Endothelial cell of umbilical vein (primary cell): ENCODE results near the gene SREBF1. TPM values are rescaled to one million over a fixed set of nuclear protein-coding genes. Genes with fewer than 3 reads are reported as not detected.

Experiments
- BruUV-seq: library from RNA; stranded (reverse); fragments of 400-500 nt; replicated peaks from 2 replicates; lab custom pipeline; 2021; lab: Mats Ljungman, UMichigan
- CTCF ChIA-PET: fragments of 300-600, 350-600 bp; sonication (Branson Sonifier 250); formaldehyde crosslinking; loops from one replicate; lab custom pipeline; 2021; ENCODE audit warnings: antibody characterized with exemption, inconsistent platforms; lab: Charles Lee
- POLR2A ChIA-PET: fragments of 300-600, 350-600 bp; sonication (Branson Sonifier 250); formaldehyde crosslinking; loops from one replicate; lab custom pipeline; 2021; ENCODE audit warnings: antibody characterized with exemption, inconsistent platforms; lab: Charles Lee
- DNase-seq: peaks from one replicate; pipeline ENCODE4 v3.0.0-alpha.2; 2011; ENCODE audit warnings: low read depth, low spot score
- FAIRE-seq: peaks from 2 replicates; lab custom pipeline; 2011; peaks lifted over from hg19 to GRCh38; lab: Jason Lieb, UNC
- H2AFZ ChIP-seq: 2 replicates; pipeline ENCODE4 v1.6.0; 2012; ENCODE audit warnings: low read depth, low read length, control low read depth, inconsistent platforms
- H3K27ac ChIP-seq: 2 replicates; pipeline ENCODE4 v1.5.1; 2011; ENCODE audit warnings: low read depth, mild to moderate bottlenecking, control low read depth, low read length, moderate library complexity; ENCODE audit not compliant: insufficient read depth
- H3K27me3 ChIP-seq, 2 experiments: 2 replicates each; pipeline versions ENCODE4 v1.6.0 to v1.6.1; 2011; ENCODE audit warnings: low read length in 2 of 2, mixed read lengths in 1 of 2; ENCODE audit not compliant: control insufficient read depth in 2 of 2, insufficient read depth in 2 of 2
- H3K36me3 ChIP-seq, 2 experiments: 2 replicates in 1 of 2; 3 replicates in 1 of 2; pipeline ENCODE4 v1.5.1; 2011; ENCODE audit warnings: low read length in 2 of 2, mild to moderate bottlenecking in 1 of 2, moderate library complexity in 1 of 2; ENCODE audit not compliant: control insufficient read depth in 2 of 2, insufficient read depth in 2 of 2; ENCODE audit errors: extremely low read depth in 1 of 2
- H3K4me1 ChIP-seq: 3 replicates; pipeline ENCODE4 v1.5.1; 2011; ENCODE audit warnings: mild to moderate bottlenecking, low read length; ENCODE audit not compliant: control insufficient read depth, insufficient read depth; ENCODE audit errors: extremely low read depth
- H3K4me2 ChIP-seq: 2 replicates; pipeline ENCODE4 v1.6.1; 2011; ENCODE audit warnings: low read length, control low read depth, mixed read lengths; ENCODE audit not compliant: insufficient read depth
- H3K4me3 ChIP-seq, 3 experiments: fragments of 200-600 bp in 1 of 3; sonication (generic), shearing (Covaris generic) in 1 of 3; replicated peaks in 1 of 3; 2 replicates each; pipeline ENCODE4 v1.5.1; 2011 to 2016; ENCODE audit warnings: control low read depth in 3 of 3, low read length in 3 of 3, mild to moderate bottlenecking in 2 of 3, inconsistent platforms in 1 of 3, low read depth in 1 of 3, moderate library complexity in 1 of 3; ENCODE audit not compliant: insufficient read depth in 1 of 3
- H3K79me2 ChIP-seq: 2 replicates; pipeline ENCODE4 v1.6.0; 2012; ENCODE audit warnings: low read length, inconsistent platforms; ENCODE audit not compliant: control insufficient read depth, insufficient read depth
- H3K9ac ChIP-seq: replicated peaks from 2 replicates; pipeline ENCODE3; 2011; ENCODE audit warnings: low read length, control low read depth; ENCODE audit not compliant: insufficient read depth; ENCODE audit errors: extremely low read depth
- H3K9me1 ChIP-seq: replicated peaks from 3 replicates; pipeline ENCODE4 v1.6.0; 2011; ENCODE audit warnings: mild to moderate bottlenecking, low read length; ENCODE audit not compliant: control insufficient read depth, insufficient read depth; ENCODE audit errors: extremely low read depth
- H3K9me3 ChIP-seq: replicated peaks from 2 replicates; pipeline ENCODE4 v1.5.1; 2012; ENCODE audit warnings: low read length, inconsistent platforms; ENCODE audit not compliant: control insufficient read depth, insufficient read depth
- H4K20me1 ChIP-seq: replicated peaks from 2 replicates; pipeline ENCODE3; 2011; ENCODE audit warnings: mild to moderate bottlenecking, low read length; ENCODE audit not compliant: control insufficient read depth, insufficient read depth; ENCODE audit errors: extremely low read depth
- CTCF ChIP-seq, 2 donors: IDR thresholded peaks; 1 replicate in 1 of 2; 2 replicates in 1 of 2; pipeline ENCODE4 v1.5.1; 2011; ENCODE audit warnings: low read length in 2 of 2, mild to moderate bottlenecking in 2 of 2, moderate library complexity in 2 of 2, control low read depth in 1 of 2, inconsistent platforms in 1 of 2, low read depth in 1 of 2; ENCODE audit not compliant: insufficient read depth in 1 of 2; ENCODE audit errors: extremely low read depth in 1 of 2
- EZH2 ChIP-seq: IDR thresholded peaks from 2 replicates; pipeline ENCODE4 v1.6.1; 2012; ENCODE audit warnings: borderline replicate concordance, low read depth, mild to moderate bottlenecking, moderate library complexity, low read length, inconsistent platforms; ENCODE audit not compliant: severe bottlenecking
- FOS ChIP-seq: IDR thresholded peaks from 2 replicates; pipeline ENCODE4 v1.6.1; 2011; ENCODE audit warnings: mild to moderate bottlenecking, low read length, moderate library complexity, borderline replicate concordance; ENCODE audit not compliant: insufficient read depth
- GATA2 ChIP-seq: IDR thresholded peaks from 2 replicates; pipeline ENCODE4 v1.7.0; 2011; ENCODE audit warnings: low read depth, mild to moderate bottlenecking, moderate library complexity, mixed read lengths, low read length; ENCODE audit not compliant: insufficient read length, insufficient read depth
- JUN ChIP-seq: IDR thresholded peaks from 2 replicates; pipeline ENCODE4 v1.6.1; 2011; ENCODE audit warnings: borderline replicate concordance, low read depth; ENCODE audit not compliant: insufficient read length, insufficient read depth
- MYC ChIP-seq: IDR thresholded peaks from one replicate; pipeline ENCODE4 v1.6.1; 2011; ENCODE audit warnings: mild to moderate bottlenecking, low read depth, low read length
- POLR2A ChIP-seq: IDR thresholded peaks from 2 replicates; pipeline ENCODE4 v1.6.1; 2012; ENCODE audit warnings: low read depth, mild to moderate bottlenecking, control low read depth, low read length
- POLR2AphosphoS5 ChIP-seq: IDR thresholded peaks from 2 replicates; pipeline ENCODE4 v1.6.1; 2012; ENCODE audit warnings: low read depth, mild to moderate bottlenecking, control low read depth, low read length, moderate library complexity; ENCODE audit not compliant: insufficient read depth
- dilution Hi-C: fragments of 300-500 bp; cut with MboI; formaldehyde crosslinking; loops from one replicate; pipeline ENCODE4 v1.15.0; 2019; ENCODE audit warnings: low sequenced_read_pairs; ENCODE audit not compliant: extremely low pct_ligation_motif_present
- intact Hi-C: fragments of 100-400 bp; cut with micrococcal nuclease; formaldehyde crosslinking; loops from one replicate; pipeline ENCODE4 v1.10.0; 2022
- polyA plus RNA-seq, 4 experiments: library from polyadenylated mRNA; depleted of rRNA in 3 of 4; stranded (reverse) in 3 of 4; unstranded in 1 of 4; fragments of >200 nt; gene quantifications; 2 replicates each; pipeline versions ENCODE4 v1.2.1 to v1.2.3, GENCODE V29; 2011 to 2012; ENCODE audit warnings: missing spikeins in 1 of 4
- total RNA-seq: library from RNA; stranded (reverse); gene quantifications from 2 replicates; pipeline ENCODE4 v1.2.3, GENCODE V29; 2021
- TF ChIP-seq, protein P1 (sequence below): IDR thresholded peaks from 2 replicates; pipeline ENCODE4 v1.6.1; 2011; ENCODE audit not compliant: insufficient read depth, insufficient read length

Gene SREBF1
- total and polyA plus RNA-seq, 2 donors (not counting 3 experiments of a cell fraction or from before 2014, with no cell fraction given) = 50.4 to 109 TPM

- no peak overlapping the region for H3K4me3 ChIP-seq
- peaks cover 6% of the 10 kb centered on the region for H3K79me2 ChIP-seq
- H3K27ac ChIP-seq = peak overlapping the region; percentile 4
- no peak overlapping the region for H2AFZ ChIP-seq
- intact Hi-C loops (no loop called here), dilution Hi-C loops (no loop called here)
- peak in 1 of 2 donors; percentile 29 for TF ChIP-seq CTCF (IDR thresholded peaks at IDR 0.05; ENCODE audit: extremely low read depth in 1 of 2, insufficient read depth in 1 of 2, low read depth in 1 of 2, low read length in 2 of 2)
- TF ChIP-seq GATA2 = no peak
- ChIA-PET POLR2A (no interaction called here), CTCF (interaction anchor here (0.7 to 1.8 kb wide), 24 partner anchors 10 to 160 kb away, joined by 3 to 17 read pairs (median 3); partner anchors contain the start of gene RAI1)
- no peaks in the 10 kb centered on the region for H3K27me3 ChIP-seq
- no TSS peak for BruUV-seq
- peak; percentile 70 for FAIRE-seq
- DNase-seq = peak; percentile 58
- no peaks in the 10 kb centered on the region for H3K9me1 ChIP-seq
- H3K9me3 ChIP-seq = no peaks in the 10 kb centered on the region
- no peak overlapping the region for H3K4me2 ChIP-seq
- peaks cover 0 to 5% of the 10 kb centered on the region in 2 experiments for H3K36me3 ChIP-seq
- H3K4me1 ChIP-seq = peaks cover 5% of the 10 kb centered on the region
- H3K9ac ChIP-seq = no peak overlapping the region
- no peaks in the 10 kb centered on the region for H4K20me1 ChIP-seq
Measured at GRCh38 chr17:17774009-17774881, 62.5 kb downstream of the SREBF1 start.

- Histone ChIP-seq H3K4me3 (no peak overlapping the region), H3K4me2 (no peak overlapping the region), H3K36me3 (no peaks in the 10 kb centered on the region), H4K20me1 (no peaks in the 10 kb centered on the region), H3K27ac (no peak overlapping the region), H2AFZ (no peak overlapping the region), H3K4me1 (peaks cover 5% of the 10 kb centered on the region), H3K9me1 (no peaks in the 10 kb centered on the region), H3K9me3 (no peaks in the 10 kb centered on the region), H3K27me3 (no peaks in the 10 kb centered on the region), H3K79me2 (peaks cover 11% of the 10 kb centered on the region), H3K9ac (no peak overlapping the region)
- DNase-seq (no peak), FAIRE-seq (no peak)
- intact Hi-C loops = no loop called here
- TF ChIP-seq CTCF (IDR thresholded peaks at IDR 0.05; ENCODE audit: extremely low read depth in 1 of 2, insufficient read depth in 1 of 2, low read depth in 1 of 2, low read length in 2 of 2) = no peak
- TF ChIP-seq, protein P1, sequence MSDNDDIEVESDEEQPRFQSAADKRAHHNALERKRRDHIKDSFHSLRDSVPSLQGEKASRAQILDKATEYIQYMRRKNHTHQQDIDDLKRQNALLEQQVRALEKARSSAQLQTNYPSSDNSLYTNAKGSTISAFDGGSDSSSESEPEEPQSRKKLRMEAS = no peak
- no peak for TF ChIP-seq MYC
- TF ChIP-seq POLR2AphosphoS5 = no peak
- TF ChIP-seq JUN = no peak
- no peak for TF ChIP-seq GATA2
- TF ChIP-seq FOS = no peak
- no peak for TF ChIP-seq EZH2
- no peak for TF ChIP-seq POLR2A
- BruUV-seq = no TSS peak
- ChIA-PET CTCF (interaction anchor here (1.3 kb wide), 1 partner anchor 88 kb away, joined by 3 read pairs; no protein-coding TSS in a partner anchor), POLR2A (no interaction called here)
- dilution Hi-C loops = no loop called here
Measured at GRCh38 chr17:17772231-17772630, 64.6 kb downstream of the SREBF1 start.
